NCI-H82 treated with DMSO at 0.1 percent for 48 hours (cell line): Measurements from ENCODE around the gene RPTN.

ENCODE experiments used
- DNase-seq: peaks from one replicate; lab custom pipeline; 2025; ENCODE audit not compliant: unreplicated experiment; lab: John Stamatoyannopoulos, UW

The RPTN gene

DNA sequence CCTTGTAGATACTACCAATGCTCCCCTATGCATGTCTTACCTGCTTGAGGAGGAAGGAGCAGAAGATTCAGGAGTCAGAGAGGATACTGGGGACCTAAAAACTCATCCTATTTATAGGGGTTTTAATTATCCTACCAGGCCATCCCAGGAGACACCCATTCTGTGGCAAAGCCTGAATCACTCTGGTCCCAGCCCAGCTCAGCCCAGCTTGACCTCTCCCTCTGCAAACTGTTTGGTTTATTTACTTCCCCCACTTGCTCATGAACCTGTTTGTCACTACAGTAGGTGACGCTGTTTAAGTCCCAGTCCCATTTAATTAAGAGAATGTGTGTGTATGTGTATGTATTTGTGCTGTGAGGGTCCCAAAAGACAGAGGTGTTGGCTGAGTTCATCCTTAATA lies at the start of gene RPTN:
TSS of gene RPTN (minus strand) at position 85 of the 400 bp plus-strand sequence. CDS start 1,339 bp downstream, outside the sequence.
- no peak for DNase-seq

GRCh38 chr1:152198982-152199381 lies 40.0 kb upstream of the RPTN start:
- no peak for DNase-seq

GRCh38 chr1:152197361-152197941 lies 38.4 kb upstream of the RPTN start:
- DNase-seq: no peak

DNA sequence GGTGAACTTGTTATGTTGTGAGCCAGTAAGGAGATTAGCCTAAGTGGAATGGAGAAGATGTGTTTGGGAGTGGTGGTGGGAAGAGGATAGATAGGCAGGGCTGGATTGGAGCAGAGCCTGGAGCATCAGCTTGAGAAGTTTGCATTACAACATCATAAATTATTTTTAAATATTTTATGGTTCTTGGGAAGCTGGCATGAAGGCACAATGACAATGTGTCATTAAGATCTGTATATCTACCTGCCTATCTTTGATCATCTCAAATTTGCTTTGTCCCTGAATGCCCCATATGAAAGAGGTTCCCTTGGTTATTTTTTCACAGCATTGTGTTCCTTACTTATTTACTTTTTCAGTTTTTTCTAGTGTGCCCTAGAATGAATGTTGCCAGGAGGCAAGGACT lies 32.7 kb upstream of the RPTN start:
- DNase-seq: no peak

- DNase-seq: no peak
These were observed 32.2 kb upstream of the RPTN start for GRCh38 chr1:152191260-152191659.

GRCh38 chr1:152190589-152190988 lies 31.6 kb upstream of the RPTN start:
- no peak for DNase-seq

- DNase-seq: peak; percentile 75
These were observed 30.8 kb upstream of the RPTN start for GRCh38 chr1:152189657-152190442.

- no peak for DNase-seq
These were observed 29.9 kb upstream of the RPTN start for GRCh38 chr1:152188673-152189591.

DNA sequence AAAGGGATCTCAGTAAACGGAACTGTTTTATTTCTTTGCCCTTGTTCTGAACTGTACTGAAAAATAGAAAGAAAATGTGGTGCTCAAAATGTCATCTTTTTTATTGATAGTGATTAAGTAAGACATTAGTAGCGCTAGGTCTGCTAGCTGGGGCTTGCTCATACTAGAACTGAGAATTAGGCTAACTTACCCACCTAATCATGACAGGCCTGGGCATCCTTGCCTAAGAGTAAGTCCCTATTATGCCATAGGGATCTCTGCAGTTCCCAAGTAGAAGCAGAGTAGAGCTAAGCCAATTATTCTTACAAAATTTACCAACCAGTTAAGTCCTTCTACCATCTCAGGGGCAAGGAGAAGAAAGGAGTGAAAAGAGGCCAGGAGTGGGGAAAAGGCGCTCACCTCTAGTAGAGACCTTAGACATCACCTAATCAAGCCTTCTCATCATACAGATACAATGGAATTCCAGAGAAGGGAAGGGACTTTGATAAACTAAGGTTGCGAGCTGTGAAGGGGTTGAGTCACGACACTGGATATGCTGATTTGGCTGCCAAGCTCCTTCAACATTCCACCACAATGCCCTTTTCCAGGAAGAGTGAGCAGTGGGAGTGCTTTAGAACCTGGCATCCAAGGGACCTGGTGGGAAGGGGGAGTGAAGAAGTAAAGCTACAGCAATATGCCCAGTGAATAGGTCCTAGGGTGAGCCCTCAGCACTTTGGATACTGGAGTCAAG lies 27.7 kb upstream of the RPTN start:
- DNase-seq: no peak

- DNase-seq: peak; percentile 47
These were observed 26.7 kb upstream of the RPTN start for GRCh38 chr1:152185544-152186391.

GRCh38 chr1:152182944-152183361 lies 23.9 kb upstream of the RPTN start:
- no peak for DNase-seq

DNA sequence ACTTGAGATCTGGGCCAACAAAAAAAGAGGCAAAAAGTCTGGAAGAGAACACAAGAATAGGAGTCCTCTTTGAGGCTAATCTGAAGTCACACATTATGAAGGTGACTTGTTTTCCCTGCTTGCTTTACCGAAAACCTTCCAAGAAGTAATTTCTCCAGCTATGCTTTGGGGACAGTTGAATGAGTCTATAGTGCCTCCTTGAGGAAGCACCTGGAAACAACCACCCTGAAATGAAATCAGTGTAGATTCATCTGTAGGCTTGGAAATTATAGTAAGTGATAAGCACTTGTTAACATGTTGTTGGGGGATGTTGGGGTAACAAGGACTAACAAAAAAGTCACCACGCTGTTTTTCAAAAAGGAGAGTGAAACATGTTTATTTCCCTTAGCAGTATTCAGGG lies 23.4 kb upstream of the RPTN start:
- no peak for DNase-seq

DNA sequence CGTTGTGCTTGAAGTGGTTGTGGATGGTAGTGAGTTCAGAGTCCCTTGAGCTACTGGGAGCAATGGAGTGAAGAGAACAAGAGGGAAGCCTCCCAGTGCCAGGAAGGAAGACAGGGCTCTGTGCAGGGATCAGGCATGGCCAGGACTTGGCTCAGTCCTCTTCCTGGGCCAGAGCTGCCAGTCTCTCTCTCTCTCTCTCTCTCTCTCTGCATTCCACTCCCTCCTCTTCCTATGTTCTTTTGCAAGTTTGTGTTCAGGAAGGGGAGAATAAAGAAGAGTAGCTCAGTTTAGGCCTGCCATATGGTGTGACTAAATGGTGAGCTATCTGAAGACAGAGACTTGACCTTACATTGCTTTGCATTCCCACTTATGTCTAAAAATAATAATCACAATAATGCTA lies 20.5 kb upstream of the RPTN start:
- no peak for DNase-seq

DNA sequence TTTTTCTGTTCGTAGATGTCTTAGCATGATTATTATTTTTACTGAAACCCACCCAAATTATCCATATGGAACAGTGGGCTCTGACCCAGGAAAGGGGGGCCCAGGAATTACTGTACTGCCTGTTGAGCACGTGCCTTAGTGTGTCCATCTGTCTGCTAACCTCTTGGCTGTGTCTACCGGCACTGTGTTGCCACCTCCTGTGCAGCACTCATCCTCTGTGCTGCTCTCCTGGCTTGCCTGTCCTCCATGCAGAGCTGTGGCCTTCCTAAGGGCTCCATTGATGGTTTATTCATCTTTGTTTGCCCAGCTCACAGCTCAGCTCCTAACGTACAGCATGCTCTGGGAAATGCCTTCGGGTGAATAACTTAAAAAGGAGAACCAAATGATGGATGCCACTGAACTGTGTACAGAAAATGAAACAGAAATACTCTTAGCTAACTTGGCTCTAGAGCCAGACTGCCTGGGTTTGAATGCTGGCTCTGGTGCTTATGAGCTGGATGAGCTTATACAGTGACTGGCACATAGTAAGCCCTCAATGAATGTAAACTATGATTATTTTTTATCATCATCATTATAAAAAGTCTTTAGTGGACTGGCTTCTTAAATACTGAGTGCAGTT lies 11.4 kb upstream of the RPTN start:
- DNase-seq: no peak

- no peak for DNase-seq
These were observed 10.5 kb upstream of the RPTN start for GRCh38 chr1:152169366-152170025.

DNA sequence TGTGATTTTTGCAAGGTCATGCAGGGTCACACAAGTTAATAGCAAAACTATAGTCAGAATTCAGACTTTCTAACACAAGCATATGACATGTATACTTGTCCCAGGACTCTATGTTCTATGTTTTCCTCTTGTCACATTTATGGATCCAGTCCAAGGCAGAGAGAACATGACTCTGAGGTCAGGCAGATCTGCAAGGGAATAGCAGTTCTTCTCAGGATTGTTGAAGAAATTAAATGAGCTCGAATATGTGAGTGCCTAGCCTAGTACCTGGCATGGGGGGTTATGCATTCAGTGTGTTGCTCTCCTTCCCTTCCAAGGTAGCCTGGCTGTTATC lies 9.5 kb upstream of the RPTN start:
- DNase-seq: no peak

DNA sequence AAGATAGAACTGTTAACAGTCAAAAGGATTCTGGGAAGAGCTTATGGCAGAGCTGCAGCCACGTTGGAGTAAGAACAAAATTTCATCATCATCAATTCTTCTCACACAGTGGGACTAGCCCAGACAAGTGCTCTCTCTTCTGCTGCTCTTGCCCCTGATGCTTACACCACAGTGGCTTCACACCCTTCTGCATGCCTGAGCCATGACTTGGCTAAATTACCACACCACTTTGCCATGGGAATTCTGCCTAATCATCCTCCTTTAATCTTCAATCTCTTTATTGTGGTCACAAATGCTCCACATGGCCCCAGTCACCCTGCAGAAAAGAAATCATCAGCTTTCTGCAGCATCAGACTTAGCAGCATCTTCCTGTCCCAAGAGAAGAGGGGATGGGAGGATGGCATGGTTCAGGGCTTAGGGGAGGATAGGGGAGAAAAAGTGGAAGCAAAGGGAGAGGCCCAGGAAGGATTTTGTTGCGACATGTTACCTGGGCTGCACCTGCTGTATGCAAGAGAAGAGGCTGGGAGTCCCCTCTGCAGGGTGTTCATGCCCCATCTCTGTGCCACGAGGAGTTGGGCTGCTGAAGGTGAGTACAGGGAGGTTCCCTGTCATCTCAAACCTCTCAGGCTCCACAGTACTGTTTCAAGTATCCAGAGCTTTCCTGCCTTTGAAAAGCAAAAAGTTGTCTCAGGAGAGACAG lies 9.0 kb upstream of the RPTN start:
- no peak for DNase-seq

DNA sequence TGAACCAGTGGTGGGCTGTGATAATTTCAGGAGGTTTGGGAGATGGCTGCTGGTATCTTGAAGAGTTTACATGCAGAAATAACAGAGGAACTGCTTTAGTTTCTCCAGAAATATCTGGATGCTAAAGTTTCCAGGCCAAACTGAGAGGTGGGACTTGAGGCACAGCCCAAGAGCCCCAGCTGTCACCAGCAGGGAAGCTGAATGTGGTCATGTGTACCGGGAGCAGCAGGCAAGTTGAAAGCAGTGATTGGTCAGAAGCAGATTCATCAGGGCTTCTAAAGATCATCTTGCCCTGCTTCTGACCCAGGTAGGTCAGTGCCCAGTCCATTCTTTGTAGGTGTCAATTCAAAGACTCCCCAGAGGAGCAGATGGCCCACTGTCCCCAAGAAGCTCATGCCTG lies 7.9 kb upstream of the RPTN start:
- DNase-seq: no peak
